ENCODE measurements around the gene TMEM229B. TPM values are rescaled to one million over a fixed set of nuclear protein-coding genes. Genes with fewer than 3 reads are reported as not detected.

TMEM229B gene
- total and polyA plus RNA-seq, 4 donors, result 1.5 to 4.5 (median 2.5) TPM

GRCh38 chr14:67529947-67530935 lies 41.7 kb upstream of the TMEM229B start:
- H3K27ac ChIP-seq (ENCODE audit: low read depth in 1 of 2, low read length in 1 of 2), result no peak overlapping the region
- H3K4me3 ChIP-seq, result no peak overlapping the region
- H3K9me3 ChIP-seq (ENCODE audit: control insufficient read depth in 4 of 4, insufficient read depth in 3 of 4, low read length in 3 of 4), result no peaks in the 10 kb centered on the region
- ATAC-seq (ENCODE audit: insufficient read depth, low FRiP score), result no peak
- peak overlapping the region in 1 of 2 donors; percentile 3 for H3K9ac ChIP-seq (ENCODE audit: insufficient read depth in 1 of 2, low read length in 2 of 2)
- H3K36me3 ChIP-seq (ENCODE audit: control insufficient read depth in 4 of 4, insufficient read depth in 4 of 4, low read length in 4 of 4), result no peaks in the 10 kb centered on the region
- peaks cover 0 to 9% (median 5%) of the 10 kb centered on the region in 3 donors for H3K27me3 ChIP-seq (ENCODE audit: control insufficient read depth in 3 of 3, insufficient read depth in 3 of 3, low read length in 2 of 3)
- H3K4me1 ChIP-seq (ENCODE audit: control insufficient read depth in 5 of 5, insufficient read depth in 5 of 5, low read length in 5 of 5), result peaks cover 0 to 15% (median 0%) of the 10 kb centered on the region in 5 donors
- TF ChIP-seq CTCF (IDR thresholded peaks at IDR 0.05; ENCODE audit: control extremely low read depth, extremely low read depth), result no peak
- peak in 1 of 3 donors; percentile 69 for DNase-seq
- 60 to 88% methylated on average over 5 of the region's 5 CpGs for WGBS, 2 donors

- Histone ChIP-seq H3K4me3 (no peak overlapping the region), H3K9ac (ENCODE audit: insufficient read depth in 1 of 2, low read length in 2 of 2) (no peak overlapping the region), H3K27me3 (ENCODE audit: control insufficient read depth in 3 of 3, insufficient read depth in 3 of 3, low read length in 2 of 3) (peaks cover 0 to 6% (median 4%) of the 10 kb centered on the region in 3 donors), H3K36me3 (ENCODE audit: control insufficient read depth in 4 of 4, insufficient read depth in 4 of 4, low read length in 4 of 4) (no peaks in the 10 kb centered on the region), H3K27ac (ENCODE audit: low read depth in 1 of 2, low read length in 1 of 2) (no peak overlapping the region), H3K4me1 (ENCODE audit: control insufficient read depth in 5 of 5, insufficient read depth in 5 of 5, low read length in 5 of 5) (peaks cover 0 to 11% (median 0%) of the 10 kb centered on the region in 5 donors), H3K9me3 (ENCODE audit: control insufficient read depth in 4 of 4, insufficient read depth in 3 of 4, low read length in 3 of 4) (no peaks in the 10 kb centered on the region)
- WGBS, 2 donors, result 89 to 100% methylated on average over 1 of the region's 1 CpG
- ATAC-seq (ENCODE audit: insufficient read depth, low FRiP score), result no peak
- no peak for TF ChIP-seq CTCF (IDR thresholded peaks at IDR 0.05; ENCODE audit: control extremely low read depth, extremely low read depth)
- DNase-seq, result peak; percentile 35 to 89 (median 70)
Measured at GRCh38 chr14:67528276-67528675, 39.8 kb upstream of the TMEM229B start.

- Histone ChIP-seq H3K27ac (ENCODE audit: low read depth in 1 of 2, low read length in 1 of 2) (no peak overlapping the region), H3K9me3 (ENCODE audit: control insufficient read depth in 4 of 4, insufficient read depth in 3 of 4, low read length in 3 of 4) (no peaks in the 10 kb centered on the region), H3K27me3 (ENCODE audit: control insufficient read depth in 3 of 3, insufficient read depth in 3 of 3, low read length in 2 of 3) (peaks cover 0 to 6% (median 4%) of the 10 kb centered on the region in 3 donors), H3K9ac (ENCODE audit: insufficient read depth in 1 of 2, low read length in 2 of 2) (no peak overlapping the region), H3K4me3 (no peak overlapping the region), H3K36me3 (ENCODE audit: control insufficient read depth in 4 of 4, insufficient read depth in 4 of 4, low read length in 4 of 4) (no peaks in the 10 kb centered on the region), H3K4me1 (ENCODE audit: control insufficient read depth in 5 of 5, insufficient read depth in 5 of 5, low read length in 5 of 5) (peaks cover 0 to 9% (median 0%) of the 10 kb centered on the region in 5 donors)
- ATAC-seq (ENCODE audit: insufficient read depth, low FRiP score) (no peak), DNase-seq (no peak)
- TF ChIP-seq CTCF (IDR thresholded peaks at IDR 0.05; ENCODE audit: control extremely low read depth, extremely low read depth), result no peak
- WGBS, 2 donors, result 83 to 94% methylated on average over 5 of the region's 5 CpGs
Measured at GRCh38 chr14:67527756-67528155, 39.2 kb upstream of the TMEM229B start.
